HG03460 (cell line): ENCODE data around the gene SMCHD1.

ENCODE experiments used
- ATAC-seq: cut with Tn5 transposase; IDR thresholded peaks from one replicate; pipeline ENCODE4 v1.9.1; 2021; ENCODE audit not compliant: unreplicated experiment

Gene SMCHD1

GRCh38 chr18:2655178-2655953, at the start of gene SMCHD1:
Gene SMCHD1 (plus strand): TSS chr18:2655726. CDS start chr18:2656076, 350 bp downstream.
- peak; percentile 67 for ATAC-seq

GRCh38 chr18:2606335-2606734, 49.2 kb upstream of the SMCHD1 start:
- ATAC-seq = no peak

- ATAC-seq = no peak
Observed at GRCh38 chr18:2609604-2610003, 45.9 kb upstream of the SMCHD1 start.

- no peak for ATAC-seq
Observed at GRCh38 chr18:2610549-2610948, 45.0 kb upstream of the SMCHD1 start.

GRCh38 chr18:2612996-2613395, 42.5 kb upstream of the SMCHD1 start:
- ATAC-seq = no peak

DNA sequence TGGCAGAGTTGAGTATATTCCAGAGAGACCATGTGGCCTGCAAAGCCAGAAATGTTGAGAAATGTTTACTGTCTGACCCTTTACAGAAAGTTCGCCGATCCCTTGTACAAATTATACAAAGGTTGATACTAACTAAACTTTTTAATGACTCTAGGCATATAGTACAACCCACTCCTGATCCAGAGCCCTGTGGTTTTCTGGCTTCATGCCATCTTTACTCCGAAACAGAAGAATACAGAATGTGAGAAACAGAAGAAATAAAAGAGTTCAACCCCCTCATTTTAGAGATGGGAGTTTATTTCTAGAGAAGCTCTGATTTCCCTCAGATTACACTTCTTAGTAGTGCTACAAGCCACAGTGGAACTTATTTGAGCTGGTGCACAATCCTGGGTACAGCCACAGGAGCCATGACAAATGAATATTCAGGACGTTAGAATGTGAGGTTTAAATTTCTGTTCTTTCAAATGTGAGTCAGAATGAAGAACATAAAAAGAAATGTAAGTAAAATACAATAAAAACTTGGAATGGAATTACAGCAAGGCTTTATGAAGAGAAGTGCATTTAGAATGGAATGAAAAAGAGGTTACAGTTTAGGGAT, 38.0 kb upstream of the SMCHD1 start:
- ATAC-seq = no peak

DNA sequence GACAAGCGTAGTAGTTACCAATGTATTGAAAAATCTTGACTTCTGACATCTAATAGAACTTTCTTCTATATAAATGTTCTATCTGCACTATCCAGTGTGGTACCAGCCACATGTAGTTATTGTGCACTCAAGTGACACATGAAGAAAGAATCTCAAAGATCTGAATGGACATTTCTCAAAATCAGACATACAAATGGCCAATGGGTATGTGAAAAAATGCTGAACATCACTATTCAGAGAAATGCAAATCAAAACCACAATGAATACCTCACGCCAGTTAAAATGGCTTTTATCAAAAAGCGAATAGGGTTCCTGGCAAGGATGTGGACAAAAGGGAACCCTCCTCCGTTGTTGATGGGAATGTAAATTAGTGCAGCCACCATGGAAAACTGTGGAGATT, 37.5 kb upstream of the SMCHD1 start:
- no peak for ATAC-seq

- no peak for ATAC-seq
Observed at GRCh38 chr18:2625217-2625616, 30.3 kb upstream of the SMCHD1 start.

GRCh38 chr18:2627821-2628276, 27.7 kb upstream of the SMCHD1 start:
- ATAC-seq = no peak

GRCh38 chr18:2629003-2629402, 26.5 kb upstream of the SMCHD1 start:
- ATAC-seq = no peak

GRCh38 chr18:2635586-2635985, 19.9 kb upstream of the SMCHD1 start:
- no peak for ATAC-seq

DNA sequence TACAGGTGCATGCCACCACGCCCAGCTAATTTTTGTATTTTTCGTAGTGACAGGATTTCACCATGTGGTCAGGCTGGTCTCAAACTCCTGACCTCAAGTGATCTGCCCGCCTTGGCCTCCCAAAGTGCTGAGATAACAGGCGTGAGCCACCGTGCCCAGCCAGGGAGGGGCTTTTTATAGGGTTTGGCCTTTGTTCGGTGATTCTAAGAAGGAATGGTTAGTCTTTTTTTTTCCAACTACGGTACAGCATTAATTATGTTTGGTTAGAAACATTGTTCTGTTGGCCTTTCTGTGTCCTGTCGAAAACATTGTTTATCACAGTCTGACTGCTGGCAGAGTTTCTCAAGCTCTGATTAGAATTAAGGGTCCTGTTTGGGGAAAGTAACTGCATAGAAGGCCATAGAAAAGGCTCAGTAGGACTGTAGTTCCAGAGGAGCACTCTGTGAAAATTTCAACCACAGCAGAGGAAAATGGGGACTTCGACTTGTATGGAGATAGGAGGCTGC, 19.3 kb upstream of the SMCHD1 start:
- ATAC-seq = peak; percentile 18

GRCh38 chr18:2641638-2642037, 13.9 kb upstream of the SMCHD1 start:
- peak; percentile 71 for ATAC-seq

DNA sequence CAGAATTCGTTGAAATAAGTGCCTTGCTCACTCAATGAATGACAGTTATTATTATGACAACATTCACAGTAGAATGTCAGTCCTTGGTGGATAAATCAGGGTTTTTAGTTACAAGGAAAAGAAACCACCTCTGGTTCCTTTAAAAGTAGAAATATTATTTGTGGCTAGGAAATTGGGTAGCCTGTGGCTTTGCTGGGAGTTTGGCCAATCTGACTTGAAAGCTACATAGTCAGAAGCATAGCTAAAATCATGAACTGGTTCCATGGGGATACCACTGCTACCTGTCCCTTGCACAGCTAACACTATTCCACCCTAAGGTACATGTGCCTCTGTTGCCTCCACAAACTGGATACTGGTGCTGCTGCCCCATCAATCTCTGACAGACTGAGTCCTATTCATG, 12.8 kb upstream of the SMCHD1 start:
- no peak for ATAC-seq

DNA sequence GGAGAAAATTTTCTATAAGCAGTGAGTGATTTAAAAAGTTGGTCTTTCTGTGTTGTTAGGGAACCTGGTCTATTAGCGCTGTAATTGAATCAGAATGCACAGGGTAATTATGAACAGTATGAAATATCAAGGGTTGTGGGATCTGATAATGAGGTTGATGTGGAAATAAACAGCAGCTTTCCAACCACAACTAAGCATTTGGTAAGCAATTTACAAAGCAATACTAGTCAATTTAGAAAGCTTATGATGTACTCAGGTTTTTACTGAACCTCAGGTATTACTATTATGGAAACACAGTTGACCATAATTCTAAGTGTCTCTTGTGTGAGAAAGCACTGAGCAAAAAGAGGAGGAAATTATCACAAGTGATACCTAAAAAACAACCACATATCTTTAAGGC, 11.0 kb upstream of the SMCHD1 start:
- no peak for ATAC-seq

DNA sequence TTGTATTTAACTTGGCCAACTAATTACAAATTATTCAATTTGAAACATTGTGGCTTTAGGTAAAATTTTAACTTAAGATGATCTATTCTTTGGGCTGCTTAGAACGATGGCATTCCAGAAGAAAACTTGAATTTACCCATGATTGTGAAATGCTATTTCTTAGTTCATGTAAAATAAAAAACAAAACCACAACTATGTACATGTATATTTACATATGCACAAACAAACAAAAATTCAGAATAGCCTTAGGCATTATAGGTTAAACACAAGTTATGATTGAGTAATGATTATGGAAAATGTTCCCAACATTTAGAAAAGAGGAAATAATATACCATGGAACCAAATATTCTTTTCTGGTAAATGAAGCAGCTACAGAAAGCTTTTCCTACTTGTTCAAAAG, 3.5 kb upstream of the SMCHD1 start:
- ATAC-seq = no peak

- ATAC-seq = no peak
Observed at GRCh38 chr18:2653467-2653866, 2.1 kb upstream of the SMCHD1 start.

GRCh38 chr18:2654169-2654927, 1.2 kb upstream of the SMCHD1 start:
- no peak for ATAC-seq

DNA sequence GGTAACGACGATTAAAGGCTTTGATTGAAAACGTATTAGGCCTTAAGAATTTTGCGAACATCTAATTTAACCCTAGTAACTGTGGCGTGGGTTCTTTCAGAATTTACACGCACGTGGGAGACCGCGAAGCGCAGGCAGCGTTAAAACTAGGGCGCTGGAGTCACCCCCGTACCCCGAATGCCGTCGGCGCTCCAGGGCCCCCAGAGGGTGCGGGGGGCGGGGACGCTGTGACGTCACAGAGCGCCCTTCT, 673 bp upstream of the SMCHD1 start:
- peak; percentile 38 for ATAC-seq

GRCh38 chr18:2655954-2656236, 369 bp downstream of the SMCHD1 start:
- peak; percentile 20 for ATAC-seq

DNA sequence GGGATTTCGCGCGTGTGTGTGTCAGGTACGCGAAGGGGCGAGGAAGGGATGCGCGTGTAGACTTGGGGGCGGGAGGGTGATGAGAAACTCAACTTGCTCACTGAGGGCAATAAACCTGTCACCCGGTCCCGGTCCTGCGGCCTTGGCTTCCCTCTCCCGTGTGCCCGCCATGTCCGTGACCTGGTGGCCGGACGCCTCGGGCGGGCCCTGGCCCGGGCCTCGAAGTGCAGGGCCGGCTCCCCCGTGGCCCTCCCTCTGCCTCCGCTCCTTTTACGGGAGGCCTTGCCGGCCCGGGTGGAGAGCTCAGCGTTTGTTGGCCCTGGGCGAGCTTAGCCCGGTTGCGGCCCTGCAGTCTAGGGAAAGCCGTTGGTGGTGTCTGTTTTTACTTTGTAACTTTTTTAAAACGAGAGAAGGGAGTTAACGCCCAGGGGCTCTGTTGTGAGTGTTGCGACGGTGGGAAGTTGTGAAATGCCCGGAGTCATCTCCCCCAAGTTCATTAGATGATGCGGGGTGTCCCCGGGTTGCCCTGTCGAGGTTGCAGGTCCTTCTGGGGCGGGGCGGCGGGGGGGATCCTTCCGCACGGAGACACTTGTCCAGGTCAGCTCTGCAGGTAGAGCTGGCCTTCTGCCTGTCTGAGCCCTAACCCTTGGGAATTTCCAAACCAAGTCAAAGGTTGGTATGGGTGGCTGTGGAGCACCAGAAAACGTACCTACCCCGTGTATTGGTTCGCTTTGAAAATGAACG, 883 bp downstream of the SMCHD1 start:
- ATAC-seq = peak; percentile 11
